ENCODE results near the gene FERMT3.
A peak's percentile ranks its signal among the peaks of the same experiment; 100 is the strongest.
"Not testable (repeated sequence)": the region's sequence is repeated elsewhere in the genome, so short reads cannot be mapped to it uniquely, and the experiment has no call there.

Gene FERMT3

GRCh38 chr11:64237484-64237951, 31.0 kb downstream of the FERMT3 start:
- no peak for DNase-seq

- no peak for DNase-seq
Measured at GRCh38 chr11:64238076-64238475, 31.6 kb downstream of the FERMT3 start.

- no peak for DNase-seq
Measured at GRCh38 chr11:64238999-64239398, 32.5 kb downstream of the FERMT3 start.

- no peak for DNase-seq
Measured at GRCh38 chr11:64239662-64240434, 33.3 kb downstream of the FERMT3 start.

GRCh38 chr11:64240435-64241240, 34.1 kb downstream of the FERMT3 start, which contains the start of gene FKBP2:
TSS of gene FKBP2 (plus strand) at chr11:64241095. CDS start at chr11:64242388, 1,293 bp downstream.
- DNase-seq: peak; percentile 98

GRCh38 chr11:64241241-64241490, 34.6 kb downstream of the FERMT3 start:
- peak; percentile 100 for DNase-seq

GRCh38 chr11:64241491-64242374, 35.2 kb downstream of the FERMT3 start:
- DNase-seq: peak; percentile 49

- no peak for DNase-seq
Measured at GRCh38 chr11:64243236-64243854, 36.8 kb downstream of the FERMT3 start.

- no peak for DNase-seq
Measured at GRCh38 chr11:64244107-64244506, 37.6 kb downstream of the FERMT3 start.

GRCh38 chr11:64244966-64245365, 38.4 kb downstream of the FERMT3 start:
- DNase-seq: no peak

- DNase-seq: peak; percentile 44
Measured at GRCh38 chr11:64245401-64245796, 38.9 kb downstream of the FERMT3 start.

GRCh38 chr11:64245797-64246620, 39.5 kb downstream of the FERMT3 start:
- peak; percentile 90 for DNase-seq

- DNase-seq: not testable (repeated sequence)
Measured at GRCh38 chr11:64246621-64246870, 40.0 kb downstream of the FERMT3 start.

- peak; percentile 93 for DNase-seq
Measured at GRCh38 chr11:64246871-64247728, 40.6 kb downstream of the FERMT3 start, which contains the start of gene PPP1R14B. TSS of gene PPP1R14B (minus strand) at chr11:64246943. CDS start at chr11:64246673, 270 bp downstream.

- no peak for DNase-seq
Measured at GRCh38 chr11:64247729-64248531, 41.4 kb downstream of the FERMT3 start.

GRCh38 chr11:64248578-64248977, 42.1 kb downstream of the FERMT3 start:
- DNase-seq: no peak

GRCh38 chr11:64249038-64249437, 42.5 kb downstream of the FERMT3 start:
- DNase-seq: no peak

GRCh38 chr11:64249563-64250414, 43.3 kb downstream of the FERMT3 start:
- no peak for DNase-seq

GRCh38 chr11:64250415-64251015, 44.0 kb downstream of the FERMT3 start:
- DNase-seq: no peak
